Midbrain (tissue), 1 donor: ENCODE measurements around the gene NRXN2.

Experiments
- DNase-seq: peaks from one replicate; lab custom pipeline; 2025; lab: John Stamatoyannopoulos, UW

The NRXN2 gene

DNA sequence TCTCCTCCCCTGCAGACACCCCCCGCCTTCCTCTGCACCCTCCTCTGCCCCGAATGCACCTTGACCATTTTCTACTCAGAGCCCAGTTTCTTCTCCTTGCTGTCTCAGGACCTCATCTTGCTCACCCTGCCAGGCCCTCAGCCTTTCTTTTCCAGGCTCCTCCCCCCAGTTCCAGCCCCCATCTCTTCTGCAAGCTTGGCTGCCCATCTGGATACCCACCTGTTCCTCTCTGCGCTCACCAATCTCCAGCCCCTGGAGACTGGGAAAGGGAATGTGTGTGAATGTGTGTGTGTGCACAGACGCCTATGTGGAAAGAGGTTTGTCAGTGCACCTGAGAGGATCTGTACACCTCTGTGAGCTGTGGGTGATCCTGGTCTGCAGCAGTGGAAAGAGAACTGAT is 95.6 kb downstream of the NRXN2 start:
- no peak for DNase-seq

DNA sequence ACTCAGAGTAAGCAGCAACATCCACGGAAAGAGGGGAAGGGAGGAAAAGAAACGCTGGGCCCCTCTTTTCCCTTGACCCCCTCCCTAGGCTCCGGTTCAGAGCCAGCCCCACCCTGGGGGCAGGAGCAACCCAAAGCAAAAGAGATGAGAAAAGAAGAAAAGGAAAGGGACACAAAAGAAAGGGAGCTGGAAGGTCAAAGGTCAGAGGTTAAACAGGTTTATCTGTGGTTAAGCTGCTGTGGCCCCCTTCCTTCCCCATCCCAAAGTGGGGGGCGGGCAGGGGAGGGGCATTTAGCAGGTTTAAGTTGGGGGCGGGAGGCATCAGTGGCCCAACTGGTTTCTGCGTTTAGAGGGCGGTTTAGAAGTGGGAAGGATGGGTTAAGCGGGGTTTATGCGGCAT is 96.4 kb downstream of the NRXN2 start:
- DNase-seq, result no peak

DNA sequence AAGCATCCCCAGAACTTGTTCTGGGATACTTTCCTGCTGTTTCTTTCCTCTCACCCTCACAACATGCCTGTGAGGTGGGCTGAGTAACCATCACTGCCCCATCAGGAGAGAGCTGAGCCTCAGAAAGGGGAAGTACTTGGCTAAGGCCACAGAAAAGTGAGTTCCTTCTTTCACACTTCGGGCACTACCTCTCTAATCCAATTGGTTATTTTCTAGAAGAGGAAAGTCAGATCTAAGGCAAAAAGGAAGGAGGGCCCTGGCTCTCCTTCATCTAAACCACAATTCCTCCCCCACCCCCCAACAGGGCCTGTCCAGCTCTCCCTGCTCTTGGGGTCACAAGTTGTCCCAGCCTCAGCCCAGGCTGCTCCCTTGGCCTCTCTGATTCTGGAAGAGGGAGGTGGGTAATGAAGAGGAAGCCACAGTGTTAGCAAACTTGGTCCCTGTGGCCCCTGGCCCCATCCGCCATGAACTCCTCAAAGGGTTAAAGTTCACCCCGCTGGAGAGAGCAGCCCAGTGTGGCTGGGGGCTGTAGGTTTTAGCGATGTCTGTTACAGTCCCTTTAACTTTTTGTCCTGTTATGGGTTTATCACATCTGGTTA is 98.0 kb downstream of the NRXN2 start:
- DNase-seq, result peak; percentile 36

DNA sequence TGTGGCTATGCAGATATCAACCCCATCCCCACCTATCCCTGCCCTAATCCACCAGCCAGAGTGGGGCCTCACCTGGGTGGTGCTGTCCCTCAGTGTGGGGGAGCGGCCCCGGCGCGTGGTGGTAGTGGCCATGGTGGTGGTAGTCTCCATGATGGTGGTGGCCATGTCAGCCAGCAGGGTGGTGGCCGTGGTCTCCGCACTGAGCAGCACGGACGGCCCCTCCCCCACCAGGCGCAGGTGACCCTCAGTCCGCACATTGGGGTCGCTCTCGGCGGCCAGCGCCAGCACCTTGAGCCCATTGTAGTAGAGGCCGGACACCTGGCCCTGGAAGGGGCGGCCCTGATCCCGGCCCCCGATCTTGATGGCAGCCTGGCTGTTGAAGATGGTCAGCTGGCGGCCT is 100.3 kb downstream of the NRXN2 start:
- DNase-seq, result no peak

DNA sequence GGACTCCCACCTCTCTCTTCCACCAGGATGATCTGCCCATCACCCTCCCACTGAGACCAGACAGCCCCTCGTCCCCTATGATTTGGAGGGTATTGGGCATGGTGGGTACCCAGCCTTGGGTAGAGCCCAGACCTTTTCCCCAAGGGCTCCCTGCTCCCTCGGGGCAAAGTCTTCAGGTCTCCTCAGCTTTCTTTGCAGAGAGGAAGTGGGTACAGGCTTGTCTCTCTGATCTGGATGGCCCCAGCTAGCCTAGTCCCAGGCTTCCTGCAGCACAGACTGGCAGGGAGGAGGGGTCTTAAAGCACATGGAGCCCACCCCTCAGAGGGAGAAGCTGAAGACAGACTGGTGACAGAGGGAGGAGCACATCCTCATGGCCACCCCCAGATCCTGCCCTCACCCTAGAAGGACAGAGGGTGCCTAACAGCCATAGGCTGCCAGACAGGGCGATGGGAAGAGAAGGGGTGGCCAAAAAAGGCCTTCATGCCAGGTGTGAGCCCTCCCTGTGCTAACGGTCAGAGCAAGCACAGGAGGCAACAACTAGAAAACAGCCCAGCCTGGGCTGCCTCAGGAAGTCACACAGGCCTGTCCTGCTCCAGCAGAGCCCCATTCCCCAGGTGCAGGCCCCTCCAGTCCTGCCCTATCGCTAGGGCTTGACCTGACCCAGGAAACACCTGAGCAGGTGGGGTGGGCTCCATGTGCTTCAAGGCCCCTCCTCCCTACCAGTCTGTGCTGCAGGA is 101.5 kb downstream of the NRXN2 start:
- no peak for DNase-seq

DNA sequence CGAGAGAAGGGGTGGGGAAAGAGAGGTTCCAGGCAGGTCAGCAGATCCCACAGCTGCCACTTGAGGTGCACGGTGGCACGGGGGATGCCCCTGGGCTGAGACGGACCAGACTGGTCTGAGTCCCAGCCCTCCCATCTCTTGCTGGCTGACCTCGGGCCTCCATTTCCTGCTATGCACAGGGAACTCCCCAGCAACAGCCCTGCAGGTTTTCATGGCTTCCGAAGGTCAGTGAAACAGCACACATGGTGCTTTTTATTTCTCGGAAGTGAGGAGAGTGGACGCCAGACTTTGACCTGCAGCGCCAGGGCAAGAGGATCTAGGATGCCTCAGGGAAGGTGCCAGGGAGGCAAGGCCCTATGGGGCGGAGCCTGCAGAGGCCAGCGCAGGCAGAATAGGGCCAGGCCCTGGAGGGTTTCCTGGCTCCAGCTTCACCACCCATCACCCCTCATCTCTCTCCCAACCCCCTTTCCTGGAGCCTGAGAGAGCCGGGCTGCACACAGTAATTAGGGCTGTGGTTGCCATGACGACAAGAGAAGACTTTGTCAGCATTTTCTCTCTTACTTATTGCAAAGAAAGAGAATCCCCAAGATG is 102.5 kb downstream of the NRXN2 start:
- peak; percentile 23 for DNase-seq

DNA sequence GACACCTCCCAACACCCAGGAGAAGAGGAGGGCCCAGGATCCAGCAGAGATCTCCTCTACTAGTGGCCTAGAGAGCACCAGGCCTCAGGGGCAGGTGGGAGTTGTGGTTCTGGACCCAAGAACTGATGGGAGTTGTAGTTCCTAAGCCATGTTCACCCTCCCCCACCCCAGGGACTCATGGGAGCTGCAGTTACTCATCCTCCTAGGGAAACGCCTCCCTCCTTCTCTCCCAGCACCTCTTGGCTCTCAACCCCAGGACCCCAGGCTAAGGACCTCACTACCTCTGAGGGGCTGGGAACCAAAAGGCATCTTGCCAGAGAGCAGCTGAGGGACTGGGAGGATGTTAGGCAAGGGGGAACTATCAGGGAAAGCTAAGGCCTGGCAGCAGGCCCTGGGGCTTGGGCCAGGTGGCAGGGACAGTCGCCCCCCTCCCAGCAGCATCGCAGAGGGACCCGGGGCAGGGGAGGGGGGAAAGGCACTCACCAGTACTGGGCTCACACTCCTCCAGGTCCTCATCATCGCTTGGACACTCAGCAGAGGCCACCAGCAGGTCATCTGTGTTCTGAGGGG is 103.1 kb downstream of the NRXN2 start:
- no peak for DNase-seq

DNA sequence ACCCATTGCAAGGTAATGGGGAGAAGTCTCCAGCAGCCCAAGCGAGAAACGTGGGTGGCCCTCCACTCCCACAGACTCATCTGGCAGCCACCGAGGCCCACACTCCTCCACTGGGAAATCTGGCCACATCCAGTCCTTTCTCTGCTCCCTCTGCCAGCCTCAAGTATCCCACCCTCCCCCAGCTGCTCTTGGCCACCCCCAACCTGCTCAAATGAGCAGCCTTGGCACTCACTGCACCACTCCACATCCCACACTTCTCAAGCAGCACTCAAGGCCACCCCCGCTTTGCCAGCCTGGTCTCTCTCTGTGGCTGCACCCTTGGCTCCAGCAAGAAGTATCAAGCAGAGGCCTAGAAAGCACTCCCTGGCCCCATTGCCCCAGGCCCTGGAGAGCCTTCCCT is 103.8 kb downstream of the NRXN2 start:
- DNase-seq, result no peak

DNA sequence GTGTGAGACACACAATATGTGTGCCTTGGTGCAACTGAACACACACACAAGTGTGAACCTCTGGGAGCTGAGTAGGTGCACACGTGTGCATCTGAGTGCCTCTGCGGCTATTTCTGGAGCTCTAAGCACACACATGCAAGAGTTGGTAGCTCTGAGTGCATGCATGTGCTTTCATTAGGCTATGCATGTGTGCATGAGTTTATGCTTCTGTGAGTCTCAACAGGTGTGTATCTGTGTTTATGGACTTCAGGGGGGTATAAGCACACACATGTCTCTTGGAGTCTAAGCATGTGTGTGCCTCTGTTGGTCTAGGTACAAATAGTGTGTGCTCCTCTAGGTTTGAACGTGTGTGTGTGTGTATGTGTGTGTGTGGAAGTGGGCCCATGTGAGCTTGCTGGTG is 106.2 kb downstream of the NRXN2 start:
- DNase-seq, result no peak

DNA sequence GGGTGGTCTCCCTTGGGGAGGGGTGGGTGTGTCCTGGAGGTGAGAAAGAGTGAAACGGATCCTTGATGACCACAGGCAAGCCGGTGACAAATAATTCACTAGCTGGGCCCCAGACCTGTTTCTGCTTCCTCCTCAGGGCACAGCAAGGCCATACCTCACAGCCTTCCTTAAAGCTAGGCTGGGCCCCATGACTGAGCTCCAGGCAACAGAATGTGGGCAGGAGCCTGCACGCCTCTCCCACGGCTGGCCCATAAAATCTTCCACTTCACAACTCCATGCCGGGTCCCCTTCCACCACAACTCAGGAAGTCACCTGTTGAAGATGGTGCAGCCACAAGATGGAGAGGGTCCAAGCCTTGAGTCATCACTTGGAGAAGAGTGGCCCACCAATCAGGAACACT is 108.1 kb downstream of the NRXN2 start:
- no peak for DNase-seq

DNA sequence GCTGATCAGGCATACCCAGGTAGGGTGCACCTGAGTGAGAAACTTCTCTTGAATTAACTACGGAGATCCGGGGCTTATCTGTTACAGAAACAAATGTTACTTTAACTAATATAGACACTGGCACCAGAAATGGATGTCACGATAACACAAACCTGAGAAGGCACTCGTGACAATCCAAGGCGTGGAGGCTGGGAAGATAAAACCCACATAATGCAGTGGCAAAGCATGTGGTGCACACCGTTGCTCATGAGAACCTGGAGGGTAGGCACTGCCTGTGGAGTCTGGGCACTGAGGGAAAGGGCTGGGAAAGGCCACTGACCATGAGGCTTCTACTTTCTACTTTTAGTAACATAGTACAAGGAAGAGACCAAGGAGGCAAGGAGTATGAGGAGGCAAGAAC is 109.3 kb downstream of the NRXN2 start:
- DNase-seq, result no peak

DNA sequence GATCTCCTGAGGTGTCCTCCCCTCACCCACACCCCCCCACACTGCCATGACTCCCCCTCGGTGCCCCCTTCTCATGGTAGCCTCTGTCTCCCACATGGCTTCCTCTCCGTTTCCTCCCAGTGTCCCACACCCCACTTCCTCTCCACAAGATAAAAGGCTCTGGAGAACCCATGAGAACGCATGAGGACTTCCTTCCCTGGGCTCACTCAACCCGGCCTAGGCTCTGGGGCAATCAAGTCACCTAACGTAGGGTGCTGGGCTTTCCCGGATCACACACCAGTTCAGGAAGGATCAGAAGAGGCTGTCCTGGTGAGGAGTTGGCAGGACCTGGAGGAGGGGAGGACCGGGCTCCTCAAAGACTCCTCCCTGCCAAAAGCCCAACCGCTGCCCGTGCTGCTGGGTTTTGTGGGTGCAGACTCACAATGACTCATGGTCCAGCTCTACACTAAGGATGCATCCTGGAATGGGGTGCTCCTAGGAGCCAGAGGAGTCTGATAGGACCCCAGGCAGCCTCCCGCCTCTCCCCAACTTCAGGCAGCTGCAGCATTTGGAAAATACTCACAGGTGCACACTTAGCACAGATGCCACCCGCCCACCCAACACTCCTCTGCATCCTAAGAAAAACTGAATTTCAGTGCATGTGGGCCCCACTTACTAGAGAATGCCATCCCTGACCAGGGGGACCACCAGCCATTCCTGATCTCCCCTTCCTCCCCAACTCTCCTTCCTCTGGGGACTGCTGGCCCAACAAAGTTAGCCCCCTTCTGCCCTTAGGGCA is 110.9 kb downstream of the NRXN2 start:
- no peak for DNase-seq

DNA sequence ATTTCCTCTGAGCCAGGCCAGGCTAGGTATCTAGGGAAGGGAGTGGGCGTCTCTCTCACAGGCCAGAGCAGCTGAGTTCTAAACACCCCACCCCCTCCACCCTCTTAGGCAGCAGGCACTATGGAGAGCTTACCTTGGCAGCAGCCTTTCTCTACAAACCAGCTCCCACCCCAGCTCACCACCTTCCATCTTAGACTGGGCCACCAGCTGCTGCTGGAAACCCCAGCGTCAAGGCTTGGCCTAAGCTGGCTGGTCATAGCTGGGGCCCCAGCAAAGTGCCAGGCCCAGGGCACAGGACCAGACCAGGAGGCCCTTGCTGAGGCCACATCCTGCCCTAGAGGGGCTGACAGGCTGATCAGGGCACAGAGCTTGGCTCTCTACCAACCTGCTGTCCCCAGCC is 111.8 kb downstream of the NRXN2 start:
- no peak for DNase-seq

DNA sequence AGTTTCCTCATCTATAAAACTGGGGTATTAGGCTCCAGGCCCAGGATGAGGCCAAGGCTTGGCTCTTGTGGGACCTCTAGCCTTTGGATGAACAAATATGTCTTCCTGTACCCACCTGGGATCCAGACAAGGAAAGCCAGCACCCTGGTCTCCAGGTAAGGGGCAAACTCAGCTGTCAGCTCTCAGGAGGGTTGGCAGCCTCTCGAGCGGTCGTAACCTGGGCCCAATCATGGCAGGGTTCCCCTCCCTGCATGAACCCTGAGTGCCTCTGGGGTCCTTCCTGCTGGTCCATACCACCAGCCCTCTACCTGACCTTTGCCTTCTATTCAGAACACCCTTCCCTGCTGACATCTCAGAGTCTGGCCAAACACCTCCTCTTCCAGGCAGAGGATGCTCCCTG is 112.4 kb downstream of the NRXN2 start:
- no peak for DNase-seq

DNA sequence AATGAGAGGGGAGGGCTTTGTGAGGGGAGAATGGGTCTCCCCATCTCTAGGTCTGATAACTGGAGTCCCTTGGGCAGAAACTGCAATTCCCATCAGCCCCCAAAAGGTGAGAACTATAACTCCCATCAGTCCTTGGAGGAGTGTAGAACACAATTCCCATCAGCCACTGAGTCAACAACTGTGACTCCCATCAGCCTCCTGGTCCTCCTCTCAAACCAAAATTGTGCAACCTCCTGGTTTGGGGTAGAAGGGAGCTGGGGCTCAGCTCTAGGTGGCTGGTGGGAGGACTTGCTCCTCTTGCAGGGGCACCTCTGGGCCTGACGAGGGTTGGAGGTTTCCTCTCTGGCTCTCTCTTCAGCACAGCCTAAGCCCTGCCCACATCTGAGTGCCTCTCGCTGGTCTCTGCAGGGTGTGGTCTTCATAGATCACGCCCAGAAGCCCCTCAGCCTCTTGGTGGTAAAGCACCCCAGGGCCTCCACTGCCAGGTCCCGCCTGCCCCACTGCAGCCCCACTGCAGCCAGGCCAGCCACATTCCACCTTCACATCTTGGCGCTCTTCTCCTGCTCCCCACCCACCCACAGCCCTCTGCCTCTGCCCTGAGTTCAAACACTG is 113.5 kb downstream of the NRXN2 start:
- no peak for DNase-seq

DNA sequence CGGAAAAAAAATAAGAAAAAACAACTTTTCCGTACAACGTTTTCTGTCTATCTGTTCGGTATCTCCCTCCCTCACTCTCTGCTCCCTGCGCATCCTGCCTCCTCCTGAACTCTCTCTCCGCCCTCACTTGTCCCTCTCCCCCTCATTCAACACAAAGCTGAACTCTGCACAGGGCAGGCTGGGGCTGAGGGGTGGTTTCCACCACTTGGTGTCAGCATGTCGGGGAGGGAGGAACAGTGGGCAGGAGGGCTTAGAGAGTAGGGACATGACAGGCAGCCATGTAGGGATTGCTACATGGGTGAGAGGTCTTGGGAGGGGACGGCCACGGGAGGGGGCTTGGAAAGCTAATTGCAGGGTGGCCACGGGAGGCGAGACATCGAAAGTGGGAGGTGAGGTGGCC is 114.4 kb downstream of the NRXN2 start:
- no peak for DNase-seq

DNA sequence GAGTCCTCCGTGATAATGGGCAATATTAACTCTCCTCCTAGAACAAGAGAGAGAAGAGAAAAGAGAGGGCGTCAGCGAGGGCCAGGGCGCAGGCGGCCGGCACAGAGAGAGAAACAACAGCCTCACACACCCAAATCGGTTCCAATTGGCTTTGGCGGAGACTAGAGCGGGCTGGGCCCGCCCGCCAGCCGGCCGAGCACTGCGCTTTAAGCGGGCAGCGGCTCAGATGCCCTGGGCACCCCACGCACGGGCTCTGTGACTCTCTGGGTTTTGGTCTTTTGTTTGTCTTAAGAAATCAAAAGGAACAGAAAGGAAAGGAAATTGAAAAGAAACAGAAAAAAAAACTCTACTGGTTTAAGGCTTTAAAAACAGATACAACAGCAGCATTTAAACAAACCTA is 115.0 kb downstream of the NRXN2 start:
- DNase-seq, result peak; percentile 9

DNA sequence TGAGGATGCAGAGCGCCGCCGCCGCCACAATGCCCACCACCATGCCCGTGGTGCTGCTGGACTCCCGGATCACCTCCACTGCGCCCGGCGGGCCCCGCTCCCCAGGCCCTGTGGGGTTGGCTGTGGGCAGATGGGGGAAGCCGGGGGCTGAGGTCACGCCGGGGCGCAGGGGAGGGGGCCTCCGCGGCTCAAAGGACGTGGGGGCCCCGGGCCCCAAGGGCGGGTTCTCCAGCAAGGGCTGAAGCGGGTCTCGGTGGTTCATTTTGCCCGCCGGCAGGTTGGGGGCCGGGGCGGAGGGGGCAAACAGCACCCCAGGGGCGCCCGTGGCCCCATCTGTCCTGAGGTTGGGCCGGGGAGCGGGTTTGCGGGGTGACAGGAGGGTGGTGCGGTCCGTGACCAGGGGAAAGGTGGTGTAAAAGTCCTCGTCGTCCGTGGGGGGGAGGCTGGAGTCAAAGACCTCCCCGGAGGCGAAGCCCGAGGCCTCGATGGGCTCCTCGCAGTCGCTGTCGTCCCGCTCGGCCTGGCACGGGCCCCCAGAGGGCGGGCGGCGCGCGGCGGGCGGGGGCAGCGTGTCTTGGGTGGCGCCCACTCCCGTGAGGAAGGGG is 115.5 kb downstream of the NRXN2 start:
- DNase-seq, result no peak

DNA sequence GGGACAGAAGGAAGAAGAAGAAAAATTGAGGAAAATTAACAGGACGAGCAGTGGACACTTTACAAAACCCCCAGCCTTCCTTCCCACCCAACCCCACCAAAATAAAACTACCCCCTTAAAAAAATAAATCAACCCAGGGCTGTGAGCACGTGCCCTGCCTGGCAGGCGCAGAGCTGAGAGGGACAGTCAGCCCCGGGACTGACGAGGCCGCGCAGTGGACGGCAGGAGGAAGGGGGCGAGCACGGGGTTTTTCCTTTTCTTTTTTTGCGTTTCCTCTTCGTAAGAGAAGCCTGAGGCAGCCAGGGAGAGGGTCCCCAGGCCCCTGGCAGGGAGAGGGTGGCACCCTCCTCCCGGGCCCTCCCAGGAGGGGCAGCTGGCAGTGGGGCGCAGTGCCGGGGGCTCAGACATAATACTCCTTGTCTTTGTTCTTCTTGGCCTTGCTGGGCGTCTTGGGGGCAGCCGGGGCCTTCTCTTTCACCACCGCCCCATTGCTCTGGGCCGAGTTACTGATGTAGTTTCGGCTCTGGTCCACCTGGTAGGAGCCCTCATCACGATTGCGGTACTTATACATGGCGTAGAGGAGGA is 116.1 kb downstream of the NRXN2 start:
- DNase-seq, result no peak

DNA sequence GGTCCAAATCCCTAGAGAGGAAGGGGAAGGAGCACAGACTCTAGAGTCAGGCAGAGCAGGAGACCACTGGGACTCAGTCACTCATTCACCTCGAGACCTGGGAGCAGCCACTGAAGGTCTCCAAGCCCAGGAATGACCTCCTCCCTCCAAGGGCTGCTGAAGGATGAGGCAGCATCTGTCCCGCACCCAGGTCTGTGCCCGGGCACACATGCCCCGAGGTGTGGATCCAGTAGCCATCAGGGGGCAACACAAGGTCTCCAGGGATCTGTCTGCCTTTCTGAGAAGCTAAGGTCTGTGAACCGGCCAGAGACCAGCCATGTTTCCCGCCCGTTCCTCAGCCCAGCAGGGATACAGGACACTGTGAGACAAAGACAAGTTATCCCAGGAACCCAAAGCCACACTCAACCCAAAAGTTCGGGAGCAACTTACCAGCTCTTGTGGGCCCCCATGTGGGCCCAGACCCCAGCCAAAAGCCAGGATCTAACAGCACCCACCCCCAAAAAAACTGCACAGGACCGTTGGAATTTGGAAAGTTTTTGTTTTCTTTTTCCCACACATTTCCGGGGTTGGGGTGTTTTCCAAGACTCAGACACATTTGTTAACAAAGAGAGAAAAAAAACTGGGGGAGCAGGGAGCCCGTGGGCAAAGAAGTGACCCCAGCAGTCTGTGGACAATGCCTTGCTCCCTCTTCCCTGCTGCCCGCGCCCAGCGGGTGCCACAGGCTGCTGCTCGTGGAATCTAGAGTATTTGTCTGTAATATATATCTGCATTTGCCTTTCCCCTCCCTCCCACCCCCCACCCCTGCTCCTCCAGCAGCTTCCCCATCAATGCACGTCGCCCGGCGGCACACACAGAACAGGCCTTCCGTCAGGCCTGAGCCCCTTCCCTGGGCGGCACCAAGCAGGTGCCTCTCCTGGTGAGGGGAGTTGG is 117.1 kb downstream of the NRXN2 start:
- DNase-seq, result no peak
